G401 (cell line): ENCODE data around the gene LARGE1. TPM values are rescaled to one million over a fixed set of nuclear protein-coding genes. Genes with fewer than 3 reads are reported as not detected.
"Not testable (repeated sequence)": the region's sequence is repeated elsewhere in the genome, so short reads cannot be mapped to it uniquely, and the experiment has no call there.

Source experiments
- DNase-seq: peaks from one replicate; pipeline ENCODE4 v3.0.0-alpha.2; 2015; ENCODE audit warnings: low spot score
- in situ Hi-C: cut with HindIII; loops from 2 replicates; pipeline ENCODE4 v1.10.0; 2016; ENCODE audit warnings: low sequenced_read_pairs, mixed read lengths
- total RNA-seq: library from RNA; depleted of rRNA; stranded (reverse); fragments of >200 nt; shearing (Covaris generic); gene quantifications from 2 replicates; pipeline ENCODE4 v1.2.3, GENCODE V29; 2014

Gene LARGE1
- total RNA-seq, 1 experiment from 2014 or later: 0.10 TPM

GRCh38 chr22:33393432-33393831 is 526.8 kb downstream of the LARGE1 start:
- no peak for DNase-seq
- in situ Hi-C loops: no loop called here

- in situ Hi-C loops: no loop called here
- DNase-seq: no peak
Measured at GRCh38 chr22:33391298-33391697, 529.0 kb downstream of the LARGE1 start.

DNA sequence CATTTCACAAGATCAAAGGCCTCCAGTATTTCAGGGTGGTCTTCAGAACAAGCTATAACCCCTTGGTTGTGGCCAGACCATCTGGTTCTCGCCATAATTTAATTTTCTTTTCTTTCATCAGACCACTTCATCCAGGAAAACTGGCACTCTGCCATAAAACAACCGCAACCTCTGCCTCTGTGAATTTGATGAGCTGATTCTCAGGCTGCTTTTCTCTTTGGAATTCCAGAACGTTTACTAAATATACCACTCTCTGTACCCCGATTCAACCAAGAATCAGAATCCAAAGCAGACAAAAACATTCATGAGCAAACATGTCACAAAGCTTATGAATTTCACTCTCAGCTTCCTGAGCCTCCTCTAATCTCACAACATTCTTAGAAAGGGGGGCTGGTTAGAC is 530.3 kb downstream of the LARGE1 start:
- in situ Hi-C loops: no loop called here

GRCh38 chr22:33386270-33386669 is 534.0 kb downstream of the LARGE1 start:
- in situ Hi-C loops: no loop called here
- DNase-seq: no peak

More for the DNA sequence above, 530.3 kb downstream of the LARGE1 start:
- DNase-seq: no peak

GRCh38 chr22:33385611-33386010 is 534.7 kb downstream of the LARGE1 start:
- in situ Hi-C loops: no loop called here
- no peak for DNase-seq

DNA sequence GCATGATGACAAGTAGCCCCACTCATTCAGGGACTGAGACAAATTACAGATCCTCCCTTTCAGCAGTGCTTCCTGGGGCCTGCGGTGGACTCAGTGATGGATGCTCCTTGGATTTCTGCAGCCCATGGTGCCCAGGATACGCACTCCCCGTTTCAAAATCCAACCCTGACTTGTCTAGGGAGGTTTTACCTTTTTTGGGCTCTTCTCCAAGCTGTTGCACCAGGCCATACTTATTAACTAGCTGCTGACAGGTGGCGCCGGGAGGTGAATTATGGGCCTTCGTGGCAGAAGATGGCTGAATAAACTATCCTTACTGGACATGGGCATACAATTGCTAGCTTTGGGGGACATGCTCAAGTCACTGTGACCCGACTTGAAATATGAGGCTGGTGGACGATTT is 537.8 kb downstream of the LARGE1 start:
- in situ Hi-C loops: no loop called here
- peak; percentile 26 for DNase-seq

- DNase-seq: peak; percentile 83
Measured at GRCh38 chr22:33381531-33382406, 538.5 kb downstream of the LARGE1 start.

GRCh38 chr22:33380789-33381530 is 539.3 kb downstream of the LARGE1 start:
- no peak for DNase-seq
- in situ Hi-C loops: no loop called here

More at GRCh38 chr22:33381531-33382406, 538.5 kb downstream of the LARGE1 start:
- in situ Hi-C loops: no loop called here

- DNase-seq: no peak
- in situ Hi-C loops: no loop called here
Measured at GRCh38 chr22:33379836-33380235, 540.4 kb downstream of the LARGE1 start.

- no peak for DNase-seq
- in situ Hi-C loops: no loop called here
Measured at GRCh38 chr22:33372875-33373274, 547.4 kb downstream of the LARGE1 start.

GRCh38 chr22:33363256-33363655 is 557.0 kb downstream of the LARGE1 start:
- not testable (repeated sequence) for DNase-seq

DNA sequence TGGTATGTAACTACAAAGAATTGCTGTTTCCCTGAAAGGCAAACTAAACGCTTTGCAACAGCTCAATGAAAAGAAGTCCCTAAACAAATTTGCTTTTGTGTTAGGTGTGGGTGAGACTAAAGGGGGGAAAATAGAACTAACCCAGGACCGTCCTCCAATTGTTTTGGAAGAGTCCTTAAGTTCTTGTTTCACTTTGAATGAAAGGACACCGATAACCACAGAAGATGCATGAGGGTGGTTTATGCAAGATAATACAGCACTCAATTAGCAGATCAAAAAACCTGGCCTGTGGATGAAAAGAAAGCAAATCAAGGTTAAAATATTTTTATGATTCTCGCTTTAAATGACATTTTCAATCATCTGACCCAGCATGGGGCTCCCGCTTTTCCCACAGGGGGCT is 557.6 kb downstream of the LARGE1 start:
- in situ Hi-C loops: no loop called here
- no peak for DNase-seq

More at GRCh38 chr22:33363256-33363655, 557.0 kb downstream of the LARGE1 start:
- in situ Hi-C loops: not testable (repeated sequence)

GRCh38 chr22:33361581-33361980 is 558.7 kb downstream of the LARGE1 start:
- in situ Hi-C loops: no loop called here
- no peak for DNase-seq

DNA sequence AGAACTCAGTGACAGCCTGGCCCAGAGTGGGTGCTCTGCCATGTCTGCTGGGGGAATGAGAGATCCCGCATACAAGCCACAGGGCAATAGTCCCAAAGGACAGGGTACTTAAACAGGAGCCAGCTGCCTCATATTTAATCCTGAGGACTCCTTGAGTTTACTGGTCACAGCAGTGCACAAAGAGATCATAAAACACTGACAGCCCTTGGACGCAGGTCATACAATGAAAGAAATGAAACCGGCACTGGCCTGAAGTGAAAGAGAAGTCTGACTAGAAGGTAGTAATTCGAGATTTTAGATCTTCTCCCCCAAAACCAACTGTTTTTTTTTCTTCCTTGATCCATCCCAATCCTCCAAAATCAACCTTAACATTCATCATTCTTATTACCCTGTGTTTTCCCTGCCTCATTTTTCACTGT is 562.3 kb downstream of the LARGE1 start:
- in situ Hi-C loops: no loop called here
- no peak for DNase-seq

- no peak for DNase-seq
- in situ Hi-C loops: no loop called here
Measured at GRCh38 chr22:33354928-33355327, 565.3 kb downstream of the LARGE1 start.

GRCh38 chr22:33353502-33353901 is 566.8 kb downstream of the LARGE1 start:
- no peak for DNase-seq
- in situ Hi-C loops: no loop called here

DNA sequence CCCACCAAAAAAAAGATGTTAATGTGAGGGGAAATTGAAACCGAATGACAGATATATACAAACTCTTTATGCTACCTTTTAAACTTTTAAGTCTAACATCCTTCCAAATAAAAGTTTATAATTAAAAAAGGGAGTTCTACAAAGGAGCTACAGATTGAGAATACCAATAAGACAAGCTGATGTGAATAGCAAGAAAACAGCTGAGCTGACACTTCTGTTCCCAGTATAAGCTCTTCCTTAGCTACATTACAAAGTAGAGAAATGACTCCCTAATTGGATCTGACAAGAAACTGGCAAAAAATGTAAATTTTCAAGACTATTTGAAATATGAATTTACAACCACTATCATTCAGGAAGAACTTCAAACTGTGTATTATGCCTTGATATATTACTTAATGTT is 567.5 kb downstream of the LARGE1 start:
- in situ Hi-C loops: no loop called here

DNA sequence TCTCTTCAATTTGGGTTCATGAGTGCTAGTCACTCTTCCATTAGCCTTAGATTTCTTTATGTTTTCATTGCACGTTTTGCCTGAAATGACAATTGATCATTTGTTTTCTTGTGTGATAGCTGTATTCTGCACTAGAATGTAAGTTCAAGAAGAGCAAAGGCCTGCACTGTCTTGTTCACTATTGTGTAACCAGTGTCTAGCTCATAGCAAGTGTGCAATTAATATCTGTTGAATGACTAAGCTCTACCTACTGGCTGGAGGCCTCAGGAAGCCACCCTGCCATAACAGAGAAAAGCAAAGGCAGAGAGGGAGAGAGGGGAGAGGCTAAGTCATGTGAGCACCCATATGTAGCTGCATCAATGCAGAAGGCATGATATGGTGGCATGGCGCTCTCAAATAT is 569.3 kb downstream of the LARGE1 start:
- DNase-seq: no peak
- in situ Hi-C loops: no loop called here

More for the DNA sequence above, 567.5 kb downstream of the LARGE1 start:
- no peak for DNase-seq

DNA sequence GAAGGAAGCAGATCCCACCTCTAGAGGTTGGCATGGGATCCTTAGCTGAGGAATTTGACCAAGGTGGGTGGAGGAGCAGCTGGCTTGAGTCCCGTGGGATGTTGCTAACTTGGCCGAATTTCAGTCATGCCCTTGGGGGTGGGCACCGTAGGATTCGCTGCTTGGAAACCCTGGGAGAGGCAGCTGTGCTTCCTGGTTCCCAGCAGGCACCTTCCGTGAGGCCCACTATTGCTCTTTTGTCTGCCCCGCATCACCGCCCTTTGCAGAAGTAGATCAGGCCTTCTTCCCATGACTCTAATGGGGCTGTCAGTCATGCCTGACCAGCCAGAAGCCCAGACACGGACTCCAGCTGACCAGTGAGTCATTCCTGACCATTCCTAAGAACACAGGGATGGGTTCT is 569.8 kb downstream of the LARGE1 start:
- in situ Hi-C loops: no loop called here
- DNase-seq: no peak

DNA sequence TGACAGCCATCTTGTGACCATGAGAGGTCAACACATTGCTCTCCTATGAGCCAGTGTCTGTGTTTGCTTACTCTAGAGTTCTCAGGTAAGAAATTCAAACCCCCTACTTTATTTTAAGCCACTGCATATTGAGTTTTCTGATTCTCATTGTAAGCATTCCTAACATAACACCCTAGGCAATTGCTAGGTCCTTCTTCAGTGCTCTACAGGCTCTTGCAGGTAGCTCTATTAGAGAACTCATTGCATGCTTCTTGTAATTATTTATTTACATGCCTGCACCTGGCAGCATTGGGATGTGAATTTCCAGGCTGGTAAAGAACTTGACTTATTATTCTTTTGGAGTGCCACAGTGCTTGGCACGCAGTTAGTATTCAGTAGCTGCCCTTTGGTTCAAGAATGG is 573.3 kb downstream of the LARGE1 start:
- in situ Hi-C loops: no loop called here
- DNase-seq: no peak
